ENCODE measurements around the gene SLC2A4.

Gene SLC2A4

GRCh38 chr17:7317161-7317803, 35.8 kb downstream of the SLC2A4 start:
- H3K9me3 ChIP-seq (ENCODE audit: severe bottlenecking), result no peaks in the 10 kb centered on the region
- H3K4me3 ChIP-seq (ENCODE audit: severe bottlenecking), result no peak overlapping the region
- ATAC-seq (ENCODE audit: low read depth) (no peak), DNase-seq (ENCODE audit: low spot score) (no peak)
- peaks cover 3% of the 10 kb centered on the region for H3K4me1 ChIP-seq (ENCODE audit: insufficient read depth, poor library complexity, severe bottlenecking)
- no peak for TF ChIP-seq CTCF (IDR thresholded peaks at IDR 0.05; ENCODE audit: poor library complexity, severe bottlenecking)
- H3K27ac ChIP-seq (ENCODE audit: poor library complexity, severe bottlenecking), result no peak overlapping the region
- H3K27me3 ChIP-seq (ENCODE audit: insufficient read depth, poor library complexity, severe bottlenecking), result no peaks in the 10 kb centered on the region
- peaks cover 74% of the 10 kb centered on the region for H3K36me3 ChIP-seq (ENCODE audit: low read depth)

- ATAC-seq (ENCODE audit: low read depth) (no peak), DNase-seq (ENCODE audit: low spot score) (no peak)
- Histone ChIP-seq H3K9me3 (ENCODE audit: severe bottlenecking) (no peaks in the 10 kb centered on the region), H3K36me3 (ENCODE audit: low read depth) (peaks cover 74% of the 10 kb centered on the region), H3K4me1 (ENCODE audit: insufficient read depth, poor library complexity, severe bottlenecking) (peaks cover 3% of the 10 kb centered on the region), H3K4me3 (ENCODE audit: severe bottlenecking) (no peak overlapping the region), H3K27ac (ENCODE audit: poor library complexity, severe bottlenecking) (no peak overlapping the region), H3K27me3 (ENCODE audit: insufficient read depth, poor library complexity, severe bottlenecking) (no peaks in the 10 kb centered on the region)
- TF ChIP-seq CTCF (IDR thresholded peaks at IDR 0.05; ENCODE audit: poor library complexity, severe bottlenecking), result no peak
These were observed 36.8 kb downstream of the SLC2A4 start for GRCh38 chr17:7318121-7318860.

- no peak for DNase-seq (ENCODE audit: low spot score)
- peaks cover 80% of the 10 kb centered on the region for H3K36me3 ChIP-seq (ENCODE audit: low read depth)
- TF ChIP-seq CTCF (IDR thresholded peaks at IDR 0.05; ENCODE audit: poor library complexity, severe bottlenecking), result no peak
- no peak overlapping the region for H3K4me3 ChIP-seq (ENCODE audit: severe bottlenecking)
- H3K27ac ChIP-seq (ENCODE audit: poor library complexity, severe bottlenecking), result no peak overlapping the region
- H3K4me1 ChIP-seq (ENCODE audit: insufficient read depth, poor library complexity, severe bottlenecking), result no peaks in the 10 kb centered on the region
- H3K9me3 ChIP-seq (ENCODE audit: severe bottlenecking), result no peaks in the 10 kb centered on the region
- no peaks in the 10 kb centered on the region for H3K27me3 ChIP-seq (ENCODE audit: insufficient read depth, poor library complexity, severe bottlenecking)
- no peak for ATAC-seq (ENCODE audit: low read depth)
These were observed 39.9 kb downstream of the SLC2A4 start for GRCh38 chr17:7321466-7321865.

GRCh38 chr17:7322520-7323194, 41.1 kb downstream of the SLC2A4 start:
- Histone ChIP-seq H3K27me3 (ENCODE audit: insufficient read depth, poor library complexity, severe bottlenecking) (no peaks in the 10 kb centered on the region), H3K4me1 (ENCODE audit: insufficient read depth, poor library complexity, severe bottlenecking) (no peaks in the 10 kb centered on the region), H3K9me3 (ENCODE audit: severe bottlenecking) (no peaks in the 10 kb centered on the region), H3K27ac (ENCODE audit: poor library complexity, severe bottlenecking) (no peak overlapping the region), H3K36me3 (ENCODE audit: low read depth) (peaks cover 71% of the 10 kb centered on the region), H3K4me3 (ENCODE audit: severe bottlenecking) (no peak overlapping the region)
- no peak for TF ChIP-seq CTCF (IDR thresholded peaks at IDR 0.05; ENCODE audit: poor library complexity, severe bottlenecking)
- DNase-seq (ENCODE audit: low spot score) (no peak), ATAC-seq (ENCODE audit: low read depth) (no peak)
